Activated naive CD4-positive, alpha-beta T cell treated with anti-CD3 and anti-CD28 coated beads for 36 hours (primary cell): ENCODE data around the gene ENOPH1. TPM values are rescaled to one million over a fixed set of nuclear protein-coding genes. Genes with fewer than 3 reads are reported as not detected.
"Not testable (repeated sequence)": the region's sequence is repeated elsewhere in the genome, so short reads cannot be mapped to it uniquely, and the experiment has no call there.

ENCODE experiments used
- CTCF ChIA-PET: fragments of 350-600 bp; sonication (Branson Sonifier 250); formaldehyde crosslinking; loops from one replicate; lab custom pipeline; 2021; ENCODE audit warnings: antibody characterized with exemption; lab: Charles Lee
- DNase-seq: peaks from one replicate; pipeline ENCODE4 v3.0.0-alpha.2; 2020
- H3K27ac Mint-ChIP-seq: one replicate; pipeline ENCODE4 v1.8.0; 2021; ENCODE audit warnings: mild to moderate bottlenecking, mixed read lengths
- H3K27me3 Mint-ChIP-seq: one replicate; pipeline ENCODE4 v1.8.0; 2021; ENCODE audit warnings: low read depth, mixed read lengths
- H3K36me3 Mint-ChIP-seq: one replicate; pipeline ENCODE4 v1.8.0; 2021; ENCODE audit warnings: low read depth, mixed read lengths
- H3K4me1 Mint-ChIP-seq: one replicate; pipeline ENCODE4 v1.8.0; 2021; ENCODE audit warnings: low read depth, mixed read lengths
- H3K4me3 Mint-ChIP-seq: one replicate; pipeline ENCODE4 v1.8.0; 2021; ENCODE audit warnings: mild to moderate bottlenecking, moderate library complexity, mixed read lengths
- H3K9me3 Mint-ChIP-seq: one replicate; pipeline ENCODE4 v1.8.0; 2021; ENCODE audit warnings: mixed read lengths
- intact Hi-C: fragments of 100-400 bp; cut with micrococcal nuclease; formaldehyde crosslinking; loops from one replicate; pipeline ENCODE4 v1.15.1; 2023
- total RNA-seq, 2 experiments: library from RNA; stranded (reverse); gene quantifications; one replicate each; pipeline ENCODE4 v1.2.3, GENCODE V29; 2021

The ENOPH1 gene
- total RNA-seq, 2 experiments from 2014 or later: 55.1 to 56.3 TPM

GRCh38 chr4:82450966-82451755 lies 20.8 kb downstream of the ENOPH1 start:
- H3K27ac Mint-ChIP-seq: peak overlapping the region; percentile 46
- intact Hi-C loops: no loop called here
- CTCF ChIA-PET: interaction anchor here (1.0 to 1.9 kb wide), 4 partner anchors 11 to 290 kb away, joined by 4 to 5 read pairs (median 5); no protein-coding TSS in a partner anchor
- no peak overlapping the region for H3K4me3 Mint-ChIP-seq
- DNase-seq: no peak
- H3K27me3 Mint-ChIP-seq: no peaks in the 10 kb centered on the region
- peaks cover 38% of the 10 kb centered on the region for H3K36me3 Mint-ChIP-seq
- peaks cover 15% of the 10 kb centered on the region for H3K4me1 Mint-ChIP-seq
- H3K9me3 Mint-ChIP-seq: no peaks in the 10 kb centered on the region

- H3K36me3 Mint-ChIP-seq: peaks cover 45% of the 10 kb centered on the region
- H3K4me1 Mint-ChIP-seq: peaks cover 15% of the 10 kb centered on the region
- intact Hi-C loops: loop anchor here (2.0 kb wide), 1 partner anchor 13 kb away; no protein-coding TSS in a partner anchor
- no peak for DNase-seq
- no peaks in the 10 kb centered on the region for H3K27me3 Mint-ChIP-seq
- H3K9me3 Mint-ChIP-seq: no peaks in the 10 kb centered on the region
- H3K27ac Mint-ChIP-seq: peak overlapping the region; percentile 36
- no peak overlapping the region for H3K4me3 Mint-ChIP-seq
- CTCF ChIA-PET: interaction anchor here (1.0 to 1.9 kb wide), 3 partner anchors 10 to 20 kb away, joined by 4 to 5 read pairs (median 5); no protein-coding TSS in a partner anchor
Measured at GRCh38 chr4:82452026-82452425, 21.6 kb downstream of the ENOPH1 start.

DNA sequence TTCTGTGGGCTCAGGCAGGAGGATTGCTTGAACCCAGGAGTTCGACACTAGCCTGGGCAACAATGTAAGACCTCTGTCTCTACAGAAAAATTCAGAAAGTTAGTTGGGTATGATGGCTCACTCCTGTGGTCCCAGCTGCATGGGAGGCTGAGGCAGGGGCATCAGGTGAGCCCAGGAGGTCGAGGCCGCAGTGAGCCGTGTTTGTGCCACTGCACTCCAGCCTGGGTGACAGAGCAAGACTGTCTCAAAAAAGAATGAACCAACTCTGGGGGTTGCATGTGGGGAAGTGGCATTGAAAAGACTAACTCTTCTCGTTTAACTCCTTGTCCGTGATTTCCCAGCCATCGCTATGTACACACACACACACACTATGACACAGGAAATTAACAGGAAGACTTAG lies 26.9 kb downstream of the ENOPH1 start:
- Mint-ChIP-seq H3K27me3 (no peaks in the 10 kb centered on the region), H3K9me3 (no peaks in the 10 kb centered on the region), H3K36me3 (peaks cover 17% of the 10 kb centered on the region), H3K4me1 (peaks cover 4% of the 10 kb centered on the region), H3K27ac (no peak overlapping the region), H3K4me3 (no peak overlapping the region)
- intact Hi-C loops: no loop called here
- CTCF ChIA-PET: no interaction called here
- DNase-seq: no peak

DNA sequence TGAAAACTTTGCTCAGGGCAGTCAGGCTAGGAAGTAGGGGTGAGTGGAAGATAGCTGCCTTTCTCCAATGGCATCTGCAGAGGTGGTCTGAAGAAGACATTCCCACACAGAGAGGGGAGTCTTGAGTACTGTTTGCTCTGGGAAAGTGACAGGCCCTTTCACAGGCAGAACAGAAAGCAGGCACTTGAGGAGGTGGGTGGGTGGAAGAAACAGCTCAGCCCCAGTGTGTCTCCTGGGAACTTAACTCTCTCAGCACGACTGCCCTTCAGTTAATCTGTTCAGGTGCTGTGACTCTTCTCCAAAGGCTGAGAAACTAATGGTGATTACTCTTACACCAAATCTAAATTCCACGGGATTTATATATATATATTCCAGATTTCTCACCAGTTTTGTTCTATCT lies 28.3 kb downstream of the ENOPH1 start:
- Mint-ChIP-seq H3K9me3 (no peaks in the 10 kb centered on the region), H3K27me3 (no peaks in the 10 kb centered on the region), H3K4me3 (no peak overlapping the region), H3K36me3 (peaks cover 21% of the 10 kb centered on the region), H3K4me1 (peaks cover 5% of the 10 kb centered on the region), H3K27ac (no peak overlapping the region)
- DNase-seq: no peak
- CTCF ChIA-PET: interaction anchor here (0.6 to 4.1 kb wide), 2 partner anchors 10 to 280 kb away, joined by 3 to 28 read pairs; no protein-coding TSS in a partner anchor
- intact Hi-C loops: no loop called here

DNA sequence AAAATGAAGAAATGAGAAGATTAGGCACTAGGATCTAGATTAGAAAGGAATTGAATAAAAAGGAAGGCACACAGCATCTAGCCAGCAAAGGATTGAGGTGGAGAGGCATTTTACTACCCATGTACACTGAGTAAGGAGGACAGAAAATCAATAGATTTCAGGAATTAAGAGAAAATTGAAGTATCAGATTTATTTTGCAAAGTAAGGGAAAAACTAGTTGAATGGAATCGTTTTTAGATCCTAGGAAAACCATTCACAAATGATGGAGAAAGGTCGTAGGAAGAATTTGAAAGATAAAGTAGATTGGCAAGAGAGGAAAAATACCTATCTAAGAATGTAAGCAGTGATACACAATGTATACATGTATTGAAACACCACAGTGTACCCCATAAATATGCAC lies 31.3 kb downstream of the ENOPH1 start:
- Mint-ChIP-seq H3K4me3 (no peak overlapping the region), H3K27ac (no peak overlapping the region), H3K27me3 (no peaks in the 10 kb centered on the region), H3K36me3 (peaks cover 12% of the 10 kb centered on the region), H3K9me3 (no peaks in the 10 kb centered on the region), H3K4me1 (peaks cover 2% of the 10 kb centered on the region)
- intact Hi-C loops: loop anchor here (1.0 to 5.0 kb wide), 5 partner anchors 138 to 821 kb away; partner anchors contain the start of genes COPS4 and SCD5
- DNase-seq: no peak
- CTCF ChIA-PET: interaction anchor here (1.0 to 4.1 kb wide), 5 partner anchors 10 to 278 kb away, joined by 3 to 28 read pairs (median 5); no protein-coding TSS in a partner anchor

DNA sequence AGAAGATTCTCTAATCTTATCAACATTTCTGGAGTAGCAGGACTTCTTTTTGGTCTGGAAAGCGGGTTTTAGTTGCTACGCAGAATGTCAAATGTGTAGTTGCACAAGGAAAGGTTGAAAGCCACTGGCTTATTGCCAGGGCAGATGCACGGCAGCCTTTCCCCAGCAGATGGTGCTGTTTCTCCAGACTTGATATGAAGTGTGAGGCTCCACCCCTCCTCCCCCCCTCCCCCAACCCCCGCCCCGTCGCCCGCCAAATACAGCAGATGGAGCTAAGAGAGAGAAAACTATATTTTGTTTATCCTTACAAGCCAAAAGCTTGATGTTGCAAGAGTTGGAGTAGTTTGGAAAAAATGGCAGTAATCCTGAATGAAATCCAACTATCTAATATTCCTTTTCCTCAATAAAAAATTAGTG lies 32.0 kb downstream of the ENOPH1 start:
- no peaks in the 10 kb centered on the region for H3K9me3 Mint-ChIP-seq
- intact Hi-C loops: loop anchor here (1.0 to 5.0 kb wide), 5 partner anchors 137 to 820 kb away; partner anchors contain the start of genes COPS4 and SCD5
- H3K36me3 Mint-ChIP-seq: peaks cover 10% of the 10 kb centered on the region
- H3K4me3 Mint-ChIP-seq: no peak overlapping the region
- H3K4me1 Mint-ChIP-seq: peaks cover 2% of the 10 kb centered on the region
- no peaks in the 10 kb centered on the region for H3K27me3 Mint-ChIP-seq
- peak; percentile 93 for DNase-seq
- CTCF ChIA-PET: interaction anchor here (0.6 to 4.1 kb wide), 6 partner anchors 11 to 277 kb away, joined by 3 to 28 read pairs (median 4); no protein-coding TSS in a partner anchor
- H3K27ac Mint-ChIP-seq: no peak overlapping the region

- H3K27me3 Mint-ChIP-seq: no peaks in the 10 kb centered on the region
- peaks cover 13% of the 10 kb centered on the region for H3K36me3 Mint-ChIP-seq
- no peaks in the 10 kb centered on the region for H3K9me3 Mint-ChIP-seq
- no peak overlapping the region for H3K4me3 Mint-ChIP-seq
- intact Hi-C loops: loop anchor here (2.0 to 5.0 kb wide), 2 partner anchors 334 to 820 kb away; partner anchors contain the start of gene SCD5
- CTCF ChIA-PET: interaction anchor here (0.6 to 1.9 kb wide), 5 partner anchors 22 to 277 kb away, joined by 3 to 12 read pairs (median 3); no protein-coding TSS in a partner anchor
- H3K4me1 Mint-ChIP-seq: peaks cover 2% of the 10 kb centered on the region
- no peak for DNase-seq
- no peak overlapping the region for H3K27ac Mint-ChIP-seq
Measured at GRCh38 chr4:82463221-82463620, 32.8 kb downstream of the ENOPH1 start.

GRCh38 chr4:82467471-82467870 lies 37.1 kb downstream of the ENOPH1 start:
- no peaks in the 10 kb centered on the region for H3K9me3 Mint-ChIP-seq
- H3K27me3 Mint-ChIP-seq: no peaks in the 10 kb centered on the region
- intact Hi-C loops: no loop called here
- H3K36me3 Mint-ChIP-seq: peaks cover 8% of the 10 kb centered on the region
- H3K27ac Mint-ChIP-seq: no peak overlapping the region
- H3K4me1 Mint-ChIP-seq: no peaks in the 10 kb centered on the region
- CTCF ChIA-PET: interaction anchor here (3.8 kb wide), 1 partner anchor 272 kb away, joined by 21 read pairs; no protein-coding TSS in a partner anchor
- H3K4me3 Mint-ChIP-seq: no peak overlapping the region
- no peak for DNase-seq

GRCh38 chr4:82469791-82470345 lies 39.5 kb downstream of the ENOPH1 start:
- Mint-ChIP-seq H3K36me3 (peaks cover 10% of the 10 kb centered on the region), H3K9me3 (no peaks in the 10 kb centered on the region), H3K27me3 (no peaks in the 10 kb centered on the region), H3K27ac (no peak overlapping the region), H3K4me3 (no peak overlapping the region), H3K4me1 (no peaks in the 10 kb centered on the region)
- CTCF ChIA-PET: interaction anchor here (0.7 to 3.8 kb wide), 2 partner anchors 74 to 269 kb away, joined by 3 to 21 read pairs; no protein-coding TSS in a partner anchor
- intact Hi-C loops: no loop called here
- DNase-seq: no peak

- intact Hi-C loops, H3K4me1 Mint-ChIP-seq, H3K4me3 Mint-ChIP-seq, H3K36me3 Mint-ChIP-seq, DNase-seq, H3K27me3 Mint-ChIP-seq, H3K27ac Mint-ChIP-seq, H3K9me3 Mint-ChIP-seq: not testable (repeated sequence)
- CTCF ChIA-PET: interaction anchor here (0.6 kb wide), 1 partner anchor 11 kb away, joined by 4 read pairs; no protein-coding TSS in a partner anchor
Measured at GRCh38 chr4:82473080-82473479, 42.7 kb downstream of the ENOPH1 start.

GRCh38 chr4:82473621-82474164 lies 43.3 kb downstream of the ENOPH1 start:
- Mint-ChIP-seq H3K4me3 (no peak overlapping the region), H3K27ac (no peak overlapping the region), H3K4me1 (no peaks in the 10 kb centered on the region), H3K27me3 (no peaks in the 10 kb centered on the region), H3K36me3 (peaks cover 9% of the 10 kb centered on the region), H3K9me3 (no peaks in the 10 kb centered on the region)
- no peak for DNase-seq
- intact Hi-C loops: no loop called here
- CTCF ChIA-PET: interaction anchor here (0.6 kb wide), 1 partner anchor 11 kb away, joined by 4 read pairs; no protein-coding TSS in a partner anchor

- H3K36me3 Mint-ChIP-seq: peaks cover 20% of the 10 kb centered on the region
- intact Hi-C loops, DNase-seq, H3K27ac Mint-ChIP-seq, H3K27me3 Mint-ChIP-seq, H3K4me3 Mint-ChIP-seq, H3K9me3 Mint-ChIP-seq, H3K4me1 Mint-ChIP-seq: not testable (repeated sequence)
- CTCF ChIA-PET: interaction anchor here (0.6 kb wide), 1 partner anchor 342 kb away, joined by 3 read pairs; no protein-coding TSS in a partner anchor
Measured at GRCh38 chr4:82475931-82476330, 45.5 kb downstream of the ENOPH1 start.
